ENCODE measurements around the gene TBC1D5. TPM values are rescaled to one million over a fixed set of nuclear protein-coding genes. Genes with fewer than 3 reads are reported as not detected.

Gene TBC1D5
- polyA plus RNA-seq, 2 of the 4 experiments (the other 2 are of a cell fraction), result 36.7 to 72.2 TPM

GRCh38 chr3:17336291-17336690 lies 406.1 kb downstream of the TBC1D5 start (continued):
- TF ChIP-seq HEYL (CRISPR knock-in tag; IDR thresholded peaks at IDR 0.05), result no peak

DNA sequence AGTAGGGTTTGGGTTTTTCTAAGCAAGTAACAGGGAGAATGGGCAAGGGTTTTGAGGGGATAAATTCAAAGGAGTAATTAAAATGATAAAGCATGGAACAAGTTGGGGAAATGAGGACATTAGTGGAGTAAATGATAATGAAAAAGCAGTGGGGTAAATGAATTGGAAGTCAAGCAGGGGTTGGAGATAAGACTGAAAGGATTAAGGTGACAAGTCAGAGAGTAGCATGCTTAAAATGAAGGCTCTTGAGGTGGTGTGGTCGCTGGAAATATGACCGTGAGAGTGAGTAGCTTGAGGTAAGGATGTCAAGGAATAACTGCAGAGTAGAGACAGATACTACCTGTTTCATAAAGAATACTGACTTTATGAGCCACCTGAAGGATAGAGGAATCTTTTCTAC lies 408.5 kb downstream of the TBC1D5 start:
- H3K4me1 ChIP-seq, result no peaks in the 10 kb centered on the region
- WGBS (ENCODE audit: missing lambda C conversion rate), result 78% methylated on average over 2 of the region's 2 CpGs
- FAIRE-seq, result no peak
- no peak for DNase-seq (ENCODE audit: low read depth in 1 of 2, low spot score in 1 of 2)
- no peaks in the 10 kb centered on the region for H3K9me3 ChIP-seq
- H3K27ac ChIP-seq, result no peak overlapping the region
- ATAC-seq, result no peak
- no peak overlapping the region for H3K4me2 ChIP-seq
- ChIA-PET POLR2A (no interaction called here), CTCF (no interaction called here)
- no peak for TF ChIP-seq GATA3 (IDR thresholded peaks at IDR 0.05; ENCODE audit: borderline replicate concordance)
- TF ChIP-seq, protein P1, sequence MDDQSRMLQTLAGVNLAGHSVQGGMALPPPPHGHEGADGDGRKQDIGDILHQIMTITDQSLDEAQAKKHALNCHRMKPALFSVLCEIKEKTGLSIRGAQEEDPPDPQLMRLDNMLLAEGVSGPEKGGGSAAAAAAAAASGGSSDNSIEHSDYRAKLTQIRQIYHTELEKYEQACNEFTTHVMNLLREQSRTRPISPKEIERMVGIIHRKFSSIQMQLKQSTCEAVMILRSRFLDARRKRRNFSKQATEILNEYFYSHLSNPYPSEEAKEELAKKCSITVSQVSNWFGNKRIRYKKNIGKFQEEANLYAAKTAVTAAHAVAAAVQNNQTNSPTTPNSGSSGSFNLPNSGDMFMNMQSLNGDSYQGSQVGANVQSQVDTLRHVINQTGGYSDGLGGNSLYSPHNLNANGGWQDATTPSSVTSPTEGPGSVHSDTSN (IDR thresholded peaks at IDR 0.05), result no peak
- TF ChIP-seq FOSB (CRISPR knock-in tag; IDR thresholded peaks at IDR 0.05), result no peak
- no peak for TF ChIP-seq MAZ (IDR thresholded peaks at IDR 0.05; ENCODE audit: borderline replicate concordance, low read depth, low read length)
- TF ChIP-seq CBX8 (IDR thresholded peaks at IDR 0.05), result no peak
- no peak for TF ChIP-seq POLR2A (IDR thresholded peaks at IDR 0.05; ENCODE audit: low read length)
- no peak for TF ChIP-seq EHF (CRISPR knock-in tag; IDR thresholded peaks at IDR 0.05)
- H3K4me3 ChIP-seq, result no peak overlapping the region

GRCh38 chr3:17333446-17333845 lies 409.0 kb downstream of the TBC1D5 start:
- ATAC-seq (no peak), FAIRE-seq (no peak), DNase-seq (ENCODE audit: low read depth in 1 of 2, low spot score in 1 of 2) (no peak)
- no peaks in the 10 kb centered on the region for H3K4me1 ChIP-seq
- ChIA-PET CTCF (no interaction called here), POLR2A (no interaction called here)
- H3K4me3 ChIP-seq, result no peak overlapping the region
- TF ChIP-seq HDAC2 (IDR thresholded peaks at IDR 0.05), result no peak
- no peak for TF ChIP-seq CBX8 (IDR thresholded peaks at IDR 0.05)
- no peak for TF ChIP-seq HOXA7 (CRISPR knock-in tag; IDR thresholded peaks at IDR 0.05)
- no peak for TF ChIP-seq HOXB13 (CRISPR knock-in tag; IDR thresholded peaks at IDR 0.05; ENCODE audit: low read depth)
- no peak for TF ChIP-seq ZFP36 (IDR thresholded peaks at IDR 0.05; ENCODE audit: borderline replicate concordance, partially characterized antibody)
- TF ChIP-seq, protein P2, sequence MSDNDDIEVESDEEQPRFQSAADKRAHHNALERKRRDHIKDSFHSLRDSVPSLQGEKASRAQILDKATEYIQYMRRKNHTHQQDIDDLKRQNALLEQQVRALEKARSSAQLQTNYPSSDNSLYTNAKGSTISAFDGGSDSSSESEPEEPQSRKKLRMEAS (IDR thresholded peaks at IDR 0.05), result no peak
- no peak for TF ChIP-seq EHMT2 (IDR thresholded peaks at IDR 0.05; ENCODE audit: low read depth)
- no peak for TF ChIP-seq MAZ (IDR thresholded peaks at IDR 0.05; ENCODE audit: borderline replicate concordance, low read depth, low read length)
- TF ChIP-seq, protein P1 (IDR thresholded peaks at IDR 0.05), result no peak
- TF ChIP-seq CHD4 (IDR thresholded peaks at IDR 0.05; ENCODE audit: borderline replicate concordance), result no peak
- WGBS (ENCODE audit: missing lambda C conversion rate), result 77% methylated on average over 1 of the region's 1 CpG
- H3K9me3 ChIP-seq, result no peaks in the 10 kb centered on the region
- H3K4me2 ChIP-seq, result no peak overlapping the region
- H3K27ac ChIP-seq, result no peak overlapping the region

GRCh38 chr3:17330660-17331059 lies 411.8 kb downstream of the TBC1D5 start:
- ChIA-PET POLR2A (no interaction called here), CTCF (interaction anchor here (1.1 kb wide), 1 partner anchor 25 kb away, joined by 3 read pairs; no protein-coding TSS in a partner anchor)
- H3K4me3 ChIP-seq, result no peak overlapping the region
- TF ChIP-seq MAFK (IDR thresholded peaks at IDR 0.05; ENCODE audit: partially characterized antibody) (peak; percentile 44), EHMT2 (IDR thresholded peaks at IDR 0.05; ENCODE audit: low read depth) (no peak)
- no peak overlapping the region for H3K27ac ChIP-seq
- no peaks in the 10 kb centered on the region for H3K9me3 ChIP-seq
- ATAC-seq (no peak), FAIRE-seq (no peak), DNase-seq (ENCODE audit: low read depth in 1 of 2, low spot score in 1 of 2) (no peak)
- no peak overlapping the region for H3K4me2 ChIP-seq
- H3K4me1 ChIP-seq, result no peaks in the 10 kb centered on the region

- TF ChIP-seq HES2 (IDR thresholded peaks at IDR 0.05) (no peak), FOXS1 (CRISPR knock-in tag; IDR thresholded peaks at IDR 0.05) (no peak), POLR2AphosphoS2 (conservative IDR thresholded peaks at IDR 0.05; ENCODE audit: low read length) (no peak), EP300 (IDR thresholded peaks at IDR 0.05) (no peak), KDM5A (IDR thresholded peaks at IDR 0.05) (no peak), ZNF302 (CRISPR knock-in tag; IDR thresholded peaks at IDR 0.05) (no peak), POLR2A (IDR thresholded peaks at IDR 0.05; ENCODE audit: low read length) (no peak), FOSB (CRISPR knock-in tag; IDR thresholded peaks at IDR 0.05) (no peak)
- POLR2A ChIA-PET, result no interaction called here
- 93% methylated on average over 1 of the region's 1 CpG for WGBS (ENCODE audit: missing lambda C conversion rate)
Measured at GRCh38 chr3:17329927-17330326, 412.5 kb downstream of the TBC1D5 start.

More at GRCh38 chr3:17329927-17330326, 412.5 kb downstream of the TBC1D5 start:
- Histone ChIP-seq H3K4me1 (no peaks in the 10 kb centered on the region), H3K9me3 (no peaks in the 10 kb centered on the region), H3K27ac (no peak overlapping the region), H3K4me3 (no peak overlapping the region), H3K4me2 (no peak overlapping the region)
- no peak for FAIRE-seq
- DNase-seq (ENCODE audit: low read depth in 1 of 2, low spot score in 1 of 2), result no peak
- no peak for ATAC-seq
- CTCF ChIA-PET, result interaction anchor here (1.1 kb wide), 1 partner anchor 24 kb away, joined by 3 read pairs; no protein-coding TSS in a partner anchor

All from A549 (cell line).